ENCODE measurements around the gene HPSE2.

The HPSE2 gene

DNA sequence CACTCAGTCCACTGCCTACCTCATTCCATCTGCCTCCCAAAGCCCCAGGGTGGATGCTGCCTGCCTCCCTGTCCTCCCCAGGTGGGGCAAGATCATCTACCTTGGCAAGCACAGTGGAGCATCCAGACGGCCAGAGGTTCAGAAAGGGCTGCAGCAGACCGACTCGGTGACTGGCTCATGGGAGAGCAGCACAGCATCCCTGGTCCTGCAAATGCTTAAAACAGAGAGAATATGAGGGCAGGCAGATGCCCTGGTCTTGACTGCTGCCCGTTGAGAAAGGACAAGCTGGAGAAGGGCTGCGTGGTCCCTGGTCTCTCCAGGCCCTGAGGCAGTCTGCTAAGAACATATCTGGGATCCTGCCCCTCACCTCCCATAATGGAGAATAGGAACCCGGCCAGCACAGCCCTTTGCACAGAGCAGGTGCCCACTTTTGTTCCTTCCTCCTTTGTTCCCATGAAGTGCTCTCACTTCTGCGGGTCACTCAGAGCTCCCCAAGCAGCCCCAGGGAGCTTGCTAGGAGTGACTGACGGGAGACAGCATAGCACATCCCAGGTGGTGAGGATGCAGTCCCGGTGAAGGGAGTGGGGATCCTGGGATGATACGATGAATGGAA is 790.3 kb downstream of the HPSE2 start:
- DNase-seq (ENCODE audit: low read depth) = no peak
- TF ChIP-seq, protein P1, sequence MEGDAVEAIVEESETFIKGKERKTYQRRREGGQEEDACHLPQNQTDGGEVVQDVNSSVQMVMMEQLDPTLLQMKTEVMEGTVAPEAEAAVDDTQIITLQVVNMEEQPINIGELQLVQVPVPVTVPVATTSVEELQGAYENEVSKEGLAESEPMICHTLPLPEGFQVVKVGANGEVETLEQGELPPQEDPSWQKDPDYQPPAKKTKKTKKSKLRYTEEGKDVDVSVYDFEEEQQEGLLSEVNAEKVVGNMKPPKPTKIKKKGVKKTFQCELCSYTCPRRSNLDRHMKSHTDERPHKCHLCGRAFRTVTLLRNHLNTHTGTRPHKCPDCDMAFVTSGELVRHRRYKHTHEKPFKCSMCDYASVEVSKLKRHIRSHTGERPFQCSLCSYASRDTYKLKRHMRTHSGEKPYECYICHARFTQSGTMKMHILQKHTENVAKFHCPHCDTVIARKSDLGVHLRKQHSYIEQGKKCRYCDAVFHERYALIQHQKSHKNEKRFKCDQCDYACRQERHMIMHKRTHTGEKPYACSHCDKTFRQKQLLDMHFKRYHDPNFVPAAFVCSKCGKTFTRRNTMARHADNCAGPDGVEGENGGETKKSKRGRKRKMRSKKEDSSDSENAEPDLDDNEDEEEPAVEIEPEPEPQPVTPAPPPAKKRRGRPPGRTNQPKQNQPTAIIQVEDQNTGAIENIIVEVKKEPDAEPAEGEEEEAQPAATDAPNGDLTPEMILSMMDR (IDR thresholded peaks at IDR 0.05; ENCODE audit: low read depth, low read length, missing control alignments) = no peak
- peak overlapping the region; percentile 60 for H3K4me3 ChIP-seq (ENCODE audit: low read depth, low read length)

DNA sequence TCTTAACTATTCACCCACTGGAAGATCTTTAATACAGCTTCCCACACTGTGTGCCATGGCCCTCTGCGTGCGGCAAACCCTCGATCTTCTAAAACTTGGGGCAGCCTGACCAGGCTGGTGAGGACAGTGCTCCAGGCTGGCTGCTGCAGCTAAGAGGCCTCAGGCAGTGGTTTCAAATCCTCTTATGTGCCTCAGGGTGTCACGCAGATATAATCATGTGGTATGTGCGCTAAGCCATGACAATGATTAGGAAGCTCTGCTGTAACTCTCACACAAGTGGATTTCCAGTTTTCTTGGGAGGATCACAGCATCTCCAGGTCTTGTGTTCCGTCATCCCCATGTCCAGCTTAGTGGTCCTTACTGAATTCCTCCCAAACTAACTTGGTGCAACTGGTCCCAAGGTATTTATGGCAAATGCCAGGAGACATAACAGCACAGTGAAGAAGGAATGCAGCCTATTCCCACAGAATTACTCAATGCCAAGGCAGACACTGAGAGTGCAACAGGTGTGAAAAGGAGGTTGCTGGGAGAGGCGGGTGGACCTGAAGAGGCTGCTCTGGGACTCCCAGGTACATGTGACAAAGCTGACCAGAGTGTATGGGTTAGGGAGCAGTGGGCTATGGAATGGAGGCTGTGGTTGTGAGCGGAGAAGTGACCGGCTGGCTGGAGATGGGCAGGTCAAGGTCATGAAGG is 791.2 kb downstream of the HPSE2 start:
- H3K4me3 ChIP-seq (ENCODE audit: low read depth, low read length) = no peak overlapping the region
- TF ChIP-seq, protein P1 (IDR thresholded peaks at IDR 0.05; ENCODE audit: low read depth, low read length, missing control alignments) = no peak

DNA sequence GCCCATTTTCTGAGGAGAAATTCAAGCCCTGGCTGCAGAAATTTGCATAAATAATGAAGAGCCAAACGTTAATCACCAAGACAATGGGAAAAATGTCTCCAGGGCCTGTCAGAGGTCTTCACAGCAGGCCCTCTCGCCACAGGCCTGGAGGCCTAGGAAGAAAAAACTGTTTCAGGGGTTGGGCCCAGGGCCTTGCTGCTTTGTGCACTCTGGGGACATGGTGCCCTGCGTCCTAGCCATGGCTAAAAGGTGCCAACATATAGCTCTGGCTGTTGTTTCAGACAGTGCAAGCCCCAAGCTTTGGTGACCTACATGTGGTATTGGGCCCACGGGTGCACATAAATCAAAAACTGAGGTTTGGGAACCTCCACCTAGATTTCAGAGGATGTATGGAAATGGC is 796.9 kb downstream of the HPSE2 start:
- TF ChIP-seq, protein P1 (IDR thresholded peaks at IDR 0.05; ENCODE audit: low read depth, low read length, missing control alignments) = no peak
- no peak overlapping the region for H3K4me3 ChIP-seq (ENCODE audit: low read depth, low read length)
- DNase-seq (ENCODE audit: low read depth) = no peak

More for the DNA sequence above, 791.2 kb downstream of the HPSE2 start:
- no peak for DNase-seq (ENCODE audit: low read depth)

DNA sequence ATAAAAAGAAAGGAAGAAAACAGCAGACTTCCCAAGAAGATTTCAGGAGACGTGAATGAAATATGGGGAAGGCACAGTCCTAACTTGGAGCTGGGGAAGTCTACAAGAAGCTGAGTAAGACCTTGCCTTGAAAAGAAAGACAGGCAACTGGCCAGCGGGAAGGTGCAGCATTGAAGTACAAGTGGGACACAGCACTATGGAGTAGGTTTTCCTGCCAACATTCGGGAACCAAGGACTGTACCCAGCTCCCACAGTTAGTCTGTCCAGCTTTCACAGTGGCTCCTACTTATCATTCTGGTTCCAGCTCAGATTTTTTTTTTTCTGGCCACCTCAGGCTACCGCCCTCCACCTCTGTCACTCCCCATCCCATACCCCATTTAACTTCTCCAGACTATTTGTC is 798.9 kb downstream of the HPSE2 start:
- TF ChIP-seq, protein P1 (IDR thresholded peaks at IDR 0.05; ENCODE audit: low read depth, low read length, missing control alignments) = no peak
- no peak for DNase-seq (ENCODE audit: low read depth)
- no peak overlapping the region for H3K4me3 ChIP-seq (ENCODE audit: low read depth, low read length)

DNA sequence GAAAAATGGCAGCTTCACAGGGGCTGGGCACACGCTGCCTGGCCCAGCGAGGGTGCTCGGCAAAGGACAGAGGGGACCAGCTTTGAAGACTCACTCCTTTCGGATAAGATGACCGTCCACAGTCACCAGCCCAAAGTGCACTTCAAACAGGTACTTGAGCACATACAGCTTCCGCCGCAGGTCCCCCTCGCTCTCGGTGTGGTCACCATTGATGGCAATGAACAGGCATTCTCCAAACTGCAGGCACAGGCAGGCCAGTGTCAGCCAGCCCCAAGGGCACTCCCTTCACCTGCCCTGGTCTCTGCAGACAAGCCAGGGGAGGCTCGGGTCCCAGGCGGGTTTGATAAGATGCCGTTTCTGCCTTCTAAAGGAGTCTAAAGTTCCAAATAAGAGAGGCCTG is 800.5 kb downstream of the HPSE2 start:
- TF ChIP-seq, protein P1 (IDR thresholded peaks at IDR 0.05; ENCODE audit: low read depth, low read length, missing control alignments) = no peak
- no peak for DNase-seq (ENCODE audit: low read depth)

DNA sequence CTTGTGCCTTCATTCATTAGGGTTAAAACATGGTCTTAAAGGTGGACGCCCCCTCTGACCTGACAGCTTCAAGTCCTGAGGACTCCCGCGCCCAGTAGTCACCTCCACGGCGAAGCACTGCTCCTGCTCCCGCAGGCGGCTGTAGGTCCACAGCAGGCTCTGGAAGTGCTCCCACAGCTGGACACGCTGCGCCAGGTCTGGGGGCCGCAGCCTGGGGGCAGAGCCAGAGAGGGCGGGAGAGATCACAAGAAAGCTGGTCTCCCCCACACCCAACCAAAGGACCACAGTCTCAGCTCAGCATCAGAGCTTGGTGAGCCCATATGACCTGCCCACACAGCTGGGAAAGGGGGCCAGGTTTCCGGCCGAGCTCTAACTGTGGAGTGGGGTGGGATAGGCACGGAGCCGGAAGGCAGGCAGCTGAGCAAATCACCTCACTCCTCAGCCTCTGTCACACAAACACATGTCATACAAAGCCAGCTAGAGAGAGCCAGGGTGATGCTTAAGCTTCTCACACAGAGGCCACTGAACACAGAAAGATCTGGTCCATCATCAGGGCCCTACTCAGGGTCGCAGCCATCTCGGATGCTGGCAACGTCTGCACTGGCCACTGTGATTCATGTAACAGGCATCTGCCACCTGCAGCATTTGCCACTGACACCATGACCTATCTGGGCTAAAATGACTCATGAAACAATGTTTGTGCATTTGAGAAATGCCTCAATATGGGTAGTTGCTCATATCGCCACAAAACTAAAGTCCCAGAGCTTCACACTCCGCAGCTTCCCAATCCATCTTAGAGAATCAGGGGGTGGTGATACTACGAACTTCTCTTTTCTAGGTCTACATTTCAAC is 801.5 kb downstream of the HPSE2 start:
- no peak overlapping the region for H3K4me3 ChIP-seq (ENCODE audit: low read depth, low read length)
- DNase-seq (ENCODE audit: low read depth) = no peak
- TF ChIP-seq, protein P1 (IDR thresholded peaks at IDR 0.05; ENCODE audit: low read depth, low read length, missing control alignments) = no peak

More for the DNA sequence above, 800.5 kb downstream of the HPSE2 start:
- H3K4me3 ChIP-seq (ENCODE audit: low read depth, low read length) = no peak overlapping the region
